ENCODE results near the gene UTP11.

Gene UTP11

GRCh38 chr1:38068980-38069340, 56.4 kb downstream of the UTP11 start:
- peaks cover 16% of the 10 kb centered on the region for H3K4me1 ChIP-seq (ENCODE audit: insufficient read depth, low read length)
- no peak overlapping the region for H3K9ac ChIP-seq (ENCODE audit: low read depth, low read length)
- no peak overlapping the region for H3K4me3 ChIP-seq (ENCODE audit: low read length)
- H3K27ac ChIP-seq (ENCODE audit: low read depth, low read length) = no peak overlapping the region
- no peaks in the 10 kb centered on the region for H3K27me3 ChIP-seq (ENCODE audit: insufficient read depth, low read length)
- H3K9me3 ChIP-seq (ENCODE audit: insufficient read depth, low read depth, low read length) = no peaks in the 10 kb centered on the region
- H3K36me3 ChIP-seq (ENCODE audit: insufficient read depth, low read length) = no peaks in the 10 kb centered on the region
- whole genome bisulfite sequencing = 92% methylated on average over 3 of the region's 3 CpGs

- Histone ChIP-seq H3K27me3 (ENCODE audit: insufficient read depth, low read length) (no peaks in the 10 kb centered on the region), H3K27ac (ENCODE audit: low read depth, low read length) (no peak overlapping the region), H3K9ac (ENCODE audit: low read depth, low read length) (no peak overlapping the region), H3K4me3 (ENCODE audit: low read length) (no peak overlapping the region), H3K4me1 (ENCODE audit: insufficient read depth, low read length) (peaks cover 18% of the 10 kb centered on the region), H3K9me3 (ENCODE audit: insufficient read depth, low read depth, low read length) (no peaks in the 10 kb centered on the region), H3K36me3 (ENCODE audit: insufficient read depth, low read length) (no peaks in the 10 kb centered on the region)
- 74% methylated on average over 10 of the region's 10 CpGs for WGBS
Measured at GRCh38 chr1:38071312-38072256, 59.0 kb downstream of the UTP11 start.

GRCh38 chr1:38072858-38073257, 60.3 kb downstream of the UTP11 start:
- no peaks in the 10 kb centered on the region for H3K27me3 ChIP-seq (ENCODE audit: insufficient read depth, low read length)
- no peaks in the 10 kb centered on the region for H3K36me3 ChIP-seq (ENCODE audit: insufficient read depth, low read length)
- peaks cover 19% of the 10 kb centered on the region for H3K4me1 ChIP-seq (ENCODE audit: insufficient read depth, low read length)
- H3K4me3 ChIP-seq (ENCODE audit: low read length) = no peak overlapping the region
- no peaks in the 10 kb centered on the region for H3K9me3 ChIP-seq (ENCODE audit: insufficient read depth, low read depth, low read length)
- no peak overlapping the region for H3K27ac ChIP-seq (ENCODE audit: low read depth, low read length)
- WGBS = 96% methylated on average over 2 of the region's 2 CpGs
- H3K9ac ChIP-seq (ENCODE audit: low read depth, low read length) = no peak overlapping the region

DNA sequence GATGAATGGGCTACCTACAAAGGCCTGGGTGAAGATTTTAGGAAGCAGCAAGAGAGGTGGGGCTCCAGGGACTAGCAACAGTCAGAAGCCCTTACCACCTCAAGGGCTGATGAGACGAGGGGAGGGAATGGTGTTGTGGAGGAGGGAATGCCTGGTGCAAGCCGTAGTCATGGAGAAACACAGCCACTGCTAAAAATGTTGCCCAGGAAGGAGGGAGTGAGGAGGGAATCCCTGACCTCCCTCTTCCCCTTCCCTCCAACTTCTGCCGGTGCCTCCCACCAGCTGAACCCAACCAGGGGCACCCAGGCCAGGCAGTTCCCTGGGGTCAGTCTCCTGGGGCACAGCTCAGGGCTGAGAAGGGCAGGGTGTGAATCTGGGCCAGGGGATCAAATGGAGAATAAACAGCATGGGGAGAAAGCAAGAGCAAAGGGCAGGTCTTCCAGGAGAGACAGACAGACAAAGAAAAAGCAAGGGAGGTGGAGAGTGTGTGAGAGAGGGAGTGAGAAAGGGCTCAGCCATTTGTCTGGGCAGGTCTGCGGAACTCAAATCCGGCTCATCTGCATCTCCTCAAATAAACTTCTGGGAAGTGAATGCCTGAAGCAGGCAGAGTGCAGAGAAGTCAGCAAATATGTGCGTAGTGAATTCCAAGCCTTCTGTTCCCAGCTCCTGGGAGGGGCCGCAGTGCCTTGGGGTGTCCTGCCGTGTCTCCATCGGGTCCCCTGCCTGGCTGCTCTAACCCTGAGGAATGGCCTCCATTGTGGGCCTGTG, 61.2 kb downstream of the UTP11 start:
- 51% methylated on average over 8 of the region's 9 CpGs for WGBS
- no peaks in the 10 kb centered on the region for H3K27me3 ChIP-seq (ENCODE audit: insufficient read depth, low read length)

DNA sequence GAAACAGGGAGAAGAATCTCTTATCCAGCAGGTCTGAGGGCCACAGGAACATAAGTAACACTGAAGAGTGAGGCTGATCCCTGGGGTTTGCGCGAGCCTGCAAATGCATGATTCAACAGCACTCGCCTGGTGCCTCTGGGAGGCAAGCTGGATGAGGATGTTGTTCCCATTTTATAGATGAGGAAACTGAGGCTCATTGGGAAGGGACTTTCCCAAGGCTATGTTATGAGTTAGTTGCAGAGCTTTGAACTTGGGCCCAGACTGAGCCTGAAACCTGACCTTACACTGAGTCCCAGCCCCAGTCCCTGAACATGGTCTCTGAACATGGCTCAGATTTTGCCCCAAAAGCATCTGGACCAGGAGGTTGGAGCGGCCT, 61.8 kb downstream of the UTP11 start:
- Histone ChIP-seq H3K4me3 (ENCODE audit: low read length) (no peak overlapping the region), H3K9ac (ENCODE audit: low read depth, low read length) (no peak overlapping the region), H3K27ac (ENCODE audit: low read depth, low read length) (no peak overlapping the region), H3K27me3 (ENCODE audit: insufficient read depth, low read length) (no peaks in the 10 kb centered on the region), H3K4me1 (ENCODE audit: insufficient read depth, low read length) (peaks cover 19% of the 10 kb centered on the region), H3K36me3 (ENCODE audit: insufficient read depth, low read length) (no peaks in the 10 kb centered on the region), H3K9me3 (ENCODE audit: insufficient read depth, low read depth, low read length) (no peaks in the 10 kb centered on the region)
- WGBS = 91% methylated on average over 4 of the region's 4 CpGs

More for the DNA sequence above, 61.2 kb downstream of the UTP11 start:
- H3K36me3 ChIP-seq (ENCODE audit: insufficient read depth, low read length) = no peaks in the 10 kb centered on the region
- no peak overlapping the region for H3K27ac ChIP-seq (ENCODE audit: low read depth, low read length)
- no peak overlapping the region for H3K9ac ChIP-seq (ENCODE audit: low read depth, low read length)
- no peak overlapping the region for H3K4me3 ChIP-seq (ENCODE audit: low read length)
- H3K9me3 ChIP-seq (ENCODE audit: insufficient read depth, low read depth, low read length) = no peaks in the 10 kb centered on the region
- peaks cover 19% of the 10 kb centered on the region for H3K4me1 ChIP-seq (ENCODE audit: insufficient read depth, low read length)

All from HUES64 (cell line).